HG03103 (cell line): Measurements from ENCODE around the gene CCDC6.

Source experiments
- ATAC-seq: cut with Tn5 transposase; IDR thresholded peaks from one replicate; pipeline ENCODE4 v1.9.1; 2021; ENCODE audit warnings: low read depth; ENCODE audit not compliant: unreplicated experiment

CCDC6 gene

GRCh38 chr10:59907537-59907917, 1.2 kb upstream of the CCDC6 start:
- ATAC-seq = no peak

- no peak for ATAC-seq
Measured at GRCh38 chr10:59905731-59906416, 482 bp downstream of the CCDC6 start.

- ATAC-seq = peak; percentile 46
Measured at GRCh38 chr10:59905066-59905730, 1.2 kb downstream of the CCDC6 start.

GRCh38 chr10:59904426-59905065, 1.8 kb downstream of the CCDC6 start:
- ATAC-seq = no peak

GRCh38 chr10:59903871-59904270, 2.5 kb downstream of the CCDC6 start:
- ATAC-seq = no peak

GRCh38 chr10:59902016-59902415, 4.3 kb downstream of the CCDC6 start:
- no peak for ATAC-seq

- ATAC-seq = no peak
Measured at GRCh38 chr10:59901470-59901869, 4.9 kb downstream of the CCDC6 start.

- no peak for ATAC-seq
Measured at GRCh38 chr10:59900048-59900727, 6.2 kb downstream of the CCDC6 start.

GRCh38 chr10:59898125-59898835, 8.1 kb downstream of the CCDC6 start:
- no peak for ATAC-seq

GRCh38 chr10:59896191-59896590, 10.2 kb downstream of the CCDC6 start:
- no peak for ATAC-seq

GRCh38 chr10:59895629-59896116, 10.7 kb downstream of the CCDC6 start:
- no peak for ATAC-seq

- ATAC-seq = no peak
Measured at GRCh38 chr10:59894114-59894513, 12.2 kb downstream of the CCDC6 start.

- ATAC-seq = no peak
Measured at GRCh38 chr10:59892697-59893096, 13.7 kb downstream of the CCDC6 start.

- no peak for ATAC-seq
Measured at GRCh38 chr10:59891936-59892335, 14.4 kb downstream of the CCDC6 start.

GRCh38 chr10:59891349-59891748, 15.0 kb downstream of the CCDC6 start:
- peak; percentile 65 for ATAC-seq

GRCh38 chr10:59888781-59889435, 17.4 kb downstream of the CCDC6 start:
- no peak for ATAC-seq

GRCh38 chr10:59887972-59888640, 18.2 kb downstream of the CCDC6 start:
- no peak for ATAC-seq

GRCh38 chr10:59887006-59887405, 19.4 kb downstream of the CCDC6 start:
- ATAC-seq = no peak

- ATAC-seq = peak; percentile 79
Measured at GRCh38 chr10:59885430-59886134, 20.8 kb downstream of the CCDC6 start.
